GM21737 (cell line): ENCODE measurements around the gene CLEC1A.

Experiments used
- ATAC-seq: cut with Tn5 transposase; IDR thresholded peaks from one replicate; pipeline ENCODE4 v1.9.1; 2021; ENCODE audit warnings: mild to moderate bottlenecking, moderate library complexity; ENCODE audit not compliant: unreplicated experiment

CLEC1A gene, protein sequence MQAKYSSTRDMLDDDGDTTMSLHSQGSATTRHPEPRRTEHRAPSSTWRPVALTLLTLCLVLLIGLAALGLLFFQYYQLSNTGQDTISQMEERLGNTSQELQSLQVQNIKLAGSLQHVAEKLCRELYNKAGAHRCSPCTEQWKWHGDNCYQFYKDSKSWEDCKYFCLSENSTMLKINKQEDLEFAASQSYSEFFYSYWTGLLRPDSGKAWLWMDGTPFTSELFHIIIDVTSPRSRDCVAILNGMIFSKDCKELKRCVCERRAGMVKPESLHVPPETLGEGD

DNA sequence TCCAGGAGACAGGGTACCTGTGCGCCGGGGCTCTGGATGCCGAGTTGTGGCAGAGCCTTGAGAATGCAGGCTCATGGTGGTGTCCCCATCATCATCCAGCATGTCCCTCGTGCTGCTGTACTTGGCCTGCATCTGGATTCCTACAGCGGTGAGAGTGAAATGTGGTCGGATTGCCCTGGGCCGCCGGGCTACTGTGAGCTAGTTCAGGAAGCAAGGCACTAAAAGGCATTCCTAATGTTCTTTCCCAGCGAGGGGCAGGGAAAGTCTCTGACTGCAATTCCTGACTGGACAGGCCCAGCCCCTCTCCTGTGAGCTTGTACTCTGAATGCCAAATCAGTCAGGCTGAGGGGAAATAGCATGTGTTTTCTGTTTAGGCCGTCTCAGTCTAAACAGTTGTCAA lies at the start of gene CLEC1A:
TSS of gene CLEC1A (minus strand) at position 195 of the 400 bp plus-strand sequence. CDS start at position 132, 63 bp downstream.
- ATAC-seq: no peak

DNA sequence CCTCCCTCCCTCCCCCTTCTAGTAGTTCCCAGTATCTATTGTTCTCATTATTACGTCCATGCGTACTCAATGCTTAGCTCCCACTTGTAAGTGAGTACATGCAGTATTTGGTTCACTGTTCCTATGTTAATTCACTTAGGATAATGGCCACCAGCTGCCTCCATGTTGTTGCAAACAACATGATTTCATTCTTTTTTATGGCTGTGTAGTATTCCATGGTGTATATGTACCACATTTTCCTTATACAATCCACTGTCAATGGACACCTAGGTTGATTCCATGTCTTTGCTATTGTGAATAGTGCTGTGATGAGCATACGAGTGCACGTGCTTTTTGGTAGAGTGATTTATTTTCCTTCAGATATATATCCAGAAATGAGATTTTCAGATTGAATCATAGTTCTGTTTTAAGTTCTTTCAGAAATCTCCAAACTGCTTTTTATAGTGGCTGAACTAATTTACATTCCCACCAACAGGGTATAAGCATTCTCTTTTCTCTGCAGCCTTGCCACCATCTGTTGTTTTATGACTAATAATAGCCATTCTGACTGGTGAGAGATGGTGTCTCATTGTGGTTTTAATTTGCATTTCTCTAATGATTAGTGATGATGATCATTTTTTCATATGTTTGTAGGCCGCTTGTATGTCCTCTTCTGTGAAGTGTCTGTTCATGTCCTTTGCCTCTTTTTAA lies 49.1 kb upstream of the CLEC1A start:
- no peak for ATAC-seq

DNA sequence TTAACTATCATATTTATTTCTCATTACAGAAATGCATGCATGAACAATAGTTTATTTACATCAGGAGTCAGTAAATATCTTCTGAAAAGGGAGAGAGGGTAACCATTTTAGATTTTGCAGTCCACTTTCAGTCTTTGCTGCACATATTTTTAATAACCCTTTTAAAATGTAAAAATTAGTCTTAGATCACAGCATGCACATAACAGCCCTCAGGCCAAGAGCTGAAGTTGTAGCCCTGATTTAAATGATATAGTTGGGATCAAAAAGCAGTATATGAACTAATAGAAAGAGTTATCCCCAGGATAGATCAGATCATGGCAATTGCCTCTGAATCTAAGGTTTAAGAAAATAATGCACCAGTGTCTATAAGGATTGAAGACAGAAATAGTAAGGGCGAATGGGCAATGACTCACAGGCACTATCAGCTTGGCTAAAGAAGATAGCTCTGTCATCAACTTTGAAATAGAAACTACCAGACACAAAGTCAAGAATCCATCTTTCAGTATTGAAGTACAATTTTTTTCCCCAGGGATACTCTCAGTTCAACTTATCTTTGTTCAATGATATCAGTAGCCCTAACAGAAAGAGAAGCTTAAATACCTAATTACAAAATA lies 44.3 kb upstream of the CLEC1A start:
- ATAC-seq: no peak

DNA sequence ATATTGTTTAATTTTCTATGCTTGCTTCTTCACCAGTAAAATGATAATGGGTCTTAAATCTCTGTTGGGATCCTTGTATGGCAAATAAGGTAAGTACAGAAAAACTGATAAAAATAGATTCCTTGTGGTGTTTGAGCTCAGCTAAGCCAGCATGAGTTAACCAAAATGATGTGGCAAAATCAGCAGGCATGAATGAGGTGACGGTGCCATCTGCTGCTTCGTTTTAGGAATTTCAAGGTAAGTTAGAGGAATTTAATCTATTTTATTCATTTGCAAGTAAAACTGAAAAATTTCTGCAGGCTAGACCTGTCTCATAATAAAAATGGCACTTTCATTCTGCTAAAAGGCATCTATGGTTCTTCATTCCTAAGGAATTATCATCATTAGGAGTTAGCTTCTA lies 41.2 kb upstream of the CLEC1A start:
- ATAC-seq: no peak

DNA sequence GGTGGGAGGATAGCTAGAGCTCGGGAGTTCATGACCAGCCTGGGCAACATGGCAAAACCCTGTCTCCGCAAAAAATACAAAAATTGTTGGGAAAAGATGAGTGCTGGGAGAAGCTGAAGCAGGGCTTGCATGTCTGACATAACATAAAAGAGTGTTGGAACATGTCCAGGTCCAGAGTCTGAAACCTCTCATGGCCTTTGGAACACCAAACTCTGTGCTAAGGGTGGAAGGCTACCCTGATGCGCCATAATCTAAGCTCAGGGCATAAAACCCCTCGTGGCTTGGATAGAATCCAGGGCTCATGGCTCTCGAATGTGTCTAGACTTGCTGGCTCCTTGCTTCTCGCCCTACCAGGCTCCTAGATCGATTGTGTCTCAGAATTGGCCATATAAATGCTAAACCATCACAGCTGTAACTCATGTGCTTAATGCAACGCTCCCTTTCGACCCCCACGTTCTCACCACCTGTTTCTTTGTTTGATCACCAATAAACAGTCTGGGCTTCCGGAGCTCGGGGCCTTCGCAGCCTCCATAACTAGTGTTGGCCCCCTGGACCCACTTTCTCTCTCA lies 37.9 kb upstream of the CLEC1A start:
- ATAC-seq: no peak

DNA sequence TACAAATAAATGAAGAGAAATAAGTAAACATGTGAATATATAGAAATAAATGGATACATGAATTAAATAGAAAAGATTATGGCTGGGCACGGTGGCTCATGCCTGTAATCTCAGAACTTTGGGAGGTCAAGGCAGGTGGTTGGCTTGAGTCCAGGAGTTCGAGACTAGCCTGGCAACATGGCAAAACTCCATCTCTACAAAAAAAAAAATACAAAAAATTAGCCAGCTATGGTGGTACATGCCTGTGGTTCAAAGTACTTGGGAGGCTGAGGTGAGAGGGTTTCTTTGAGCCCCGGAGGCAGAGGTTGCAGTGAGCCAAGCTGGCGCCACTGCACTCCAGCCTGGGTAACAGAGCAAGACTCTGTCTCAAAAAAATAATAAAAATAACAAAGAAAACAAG lies 36.3 kb upstream of the CLEC1A start:
- ATAC-seq: no peak

DNA sequence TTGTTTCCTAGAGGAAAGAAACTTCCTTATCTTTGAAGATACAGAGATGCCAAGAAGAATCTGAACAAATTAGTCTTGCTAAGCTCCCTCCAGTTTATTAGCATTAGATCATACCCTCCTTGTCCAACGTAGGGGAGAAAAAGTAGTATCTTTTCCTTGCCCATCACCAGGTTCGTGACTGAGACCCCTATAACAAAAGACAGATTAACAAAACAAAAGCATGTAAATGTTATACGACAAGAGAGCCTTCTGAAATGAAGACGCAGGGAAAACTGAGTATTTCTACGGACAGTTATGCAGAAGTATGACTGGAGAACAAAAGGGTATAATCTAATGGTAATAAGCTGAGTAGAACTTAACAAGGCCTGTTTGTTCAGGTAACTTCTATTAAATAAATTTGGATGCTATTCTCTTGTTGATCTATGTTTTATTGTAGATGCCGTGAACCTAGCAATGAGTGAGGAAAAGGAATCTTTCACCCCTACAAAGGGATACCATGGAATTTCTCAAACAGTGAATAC lies 34.1 kb upstream of the CLEC1A start:
- ATAC-seq: no peak

DNA sequence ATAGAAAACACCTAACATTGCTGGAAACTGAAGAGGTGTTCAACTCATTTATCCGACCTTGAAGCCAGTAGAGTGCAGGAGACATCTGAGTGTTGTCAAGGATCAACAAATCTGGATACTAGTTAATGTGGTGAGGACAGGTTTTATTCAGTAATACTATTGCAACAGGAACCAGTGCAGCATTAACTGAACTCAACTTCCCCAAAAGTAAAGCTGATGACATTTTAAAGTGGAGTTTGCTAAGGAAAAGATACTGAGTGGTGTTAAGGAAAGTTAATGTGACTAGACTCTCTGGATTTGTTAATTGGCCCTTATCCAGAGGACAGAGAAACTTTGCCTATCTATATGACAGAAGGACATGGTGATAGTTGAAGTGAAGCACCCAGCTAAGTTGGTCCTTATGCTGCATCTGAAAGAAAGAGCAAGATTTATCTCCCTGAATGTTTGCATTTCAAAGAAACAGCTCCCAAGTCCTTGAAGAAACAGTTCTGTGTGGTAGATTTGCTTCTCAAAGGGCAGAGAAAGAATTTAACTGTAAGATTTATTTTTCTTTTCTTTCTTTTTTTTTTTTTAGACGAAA lies 32.4 kb upstream of the CLEC1A start:
- no peak for ATAC-seq

DNA sequence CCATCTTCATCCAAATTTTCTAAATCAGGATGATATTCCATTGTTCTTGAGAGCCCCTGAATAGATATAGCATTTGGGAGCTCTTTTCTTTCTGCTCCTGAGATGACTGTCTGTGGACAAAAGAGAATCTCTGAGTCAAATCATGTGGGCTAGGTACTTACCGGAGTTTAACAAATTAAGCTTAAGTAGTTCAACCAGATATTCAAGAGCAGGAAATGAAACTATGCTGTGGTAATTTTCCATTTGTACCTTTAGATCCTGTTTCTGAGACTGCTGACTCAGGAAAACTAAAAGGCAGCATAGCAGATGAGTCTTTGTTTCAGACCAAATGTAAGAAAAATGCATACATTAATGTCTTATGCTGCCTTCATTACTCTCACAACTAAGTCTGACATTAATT lies 31.3 kb upstream of the CLEC1A start, which contains the start of gene CLEC7A:
TSS of gene CLEC7A (minus strand) at position 158 of the 400 bp plus-strand sequence. CDS start at position 41, 117 bp downstream.
- no peak for ATAC-seq

DNA sequence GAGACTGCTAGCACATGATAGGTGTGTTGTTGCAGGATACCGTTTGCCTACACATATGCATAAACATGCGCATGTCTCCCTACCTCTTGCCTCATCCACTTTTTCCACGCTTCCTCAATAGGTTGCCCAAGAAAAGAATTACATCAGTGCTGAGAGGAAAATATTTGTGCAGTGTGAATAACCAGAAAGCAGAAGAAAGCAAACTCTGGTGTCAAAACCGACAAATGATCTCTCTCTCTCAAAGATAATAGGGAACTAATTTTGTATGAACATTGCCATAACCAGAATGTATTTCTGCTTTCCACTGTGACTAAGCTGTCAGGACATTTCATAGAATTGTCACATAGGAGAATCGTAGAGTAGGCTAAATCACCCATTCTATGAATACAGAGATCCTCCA lies 29.9 kb upstream of the CLEC1A start:
- ATAC-seq: no peak

DNA sequence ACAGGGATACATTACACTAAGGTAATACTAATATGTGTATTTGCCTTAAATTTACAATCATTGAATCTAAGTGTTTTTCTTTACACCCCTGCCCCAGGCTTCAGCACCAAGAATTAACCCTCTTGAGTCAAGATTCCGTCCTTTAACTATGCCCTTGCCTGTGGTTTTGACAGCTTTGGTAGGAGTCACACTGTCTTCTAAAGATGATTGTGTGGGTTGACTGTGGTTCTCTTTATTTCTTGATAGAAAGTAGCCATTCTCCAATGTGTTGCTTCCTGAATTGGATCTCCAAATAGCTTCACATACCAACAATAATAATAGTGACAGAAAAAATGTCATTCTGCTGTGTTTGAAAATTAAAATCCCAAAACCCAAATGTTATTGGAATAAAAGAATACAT lies 27.6 kb upstream of the CLEC1A start:
- no peak for ATAC-seq

DNA sequence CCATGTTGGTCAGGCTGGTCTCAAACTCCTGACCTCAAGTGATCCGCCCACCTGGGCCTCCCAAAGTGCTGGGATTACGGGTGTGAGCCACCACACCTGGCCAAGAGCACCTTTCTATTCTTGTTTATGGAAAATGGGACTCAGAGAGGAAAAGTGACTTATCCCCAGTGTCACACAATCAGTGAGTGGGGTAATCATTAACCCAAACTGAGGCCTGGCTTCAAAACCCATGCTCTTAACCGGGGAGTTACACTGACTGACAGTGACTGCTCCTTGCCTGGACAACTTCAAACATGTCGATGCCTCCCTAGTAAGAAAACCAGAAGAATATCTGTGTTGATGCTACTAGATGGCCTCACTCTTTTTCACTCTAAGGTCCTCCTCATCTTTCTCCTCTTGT lies 23.9 kb upstream of the CLEC1A start:
- no peak for ATAC-seq

DNA sequence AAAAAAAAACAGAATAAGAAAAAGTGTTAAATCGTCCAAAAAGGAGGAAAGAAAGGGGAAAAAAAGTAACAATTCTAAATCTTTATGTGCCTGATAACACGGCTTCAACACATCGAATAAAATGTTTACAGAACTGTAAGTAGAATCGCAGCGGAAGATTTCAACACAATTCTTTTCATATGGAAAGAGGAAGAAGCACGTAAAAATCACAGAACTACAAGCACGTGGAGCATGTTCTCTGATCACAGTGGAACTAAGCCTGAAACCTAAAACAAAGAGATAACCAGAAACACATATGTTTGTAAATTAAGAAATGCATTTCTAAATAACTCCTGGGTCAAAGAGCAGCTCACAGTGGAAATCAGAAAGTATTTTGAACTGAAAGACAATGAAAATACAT lies 22.5 kb upstream of the CLEC1A start:
- no peak for ATAC-seq

DNA sequence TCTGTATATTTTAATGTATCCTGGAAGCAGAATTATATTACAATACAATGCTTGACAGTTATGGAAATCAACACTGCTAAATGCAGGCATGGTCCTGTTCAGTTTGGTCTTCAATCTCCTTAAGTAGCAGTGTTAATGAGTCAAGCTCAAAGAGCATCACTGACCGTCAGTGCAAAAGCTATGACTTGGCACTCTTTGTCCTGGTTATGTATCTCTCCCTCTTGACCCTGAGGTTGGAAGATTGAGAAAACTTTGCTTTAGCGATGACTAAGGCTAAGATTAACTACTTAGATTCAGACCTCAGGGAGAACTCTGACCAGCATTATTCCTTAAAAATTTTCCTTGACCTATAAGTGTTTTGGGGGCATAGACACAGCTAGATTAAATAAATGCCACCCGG lies 20.3 kb upstream of the CLEC1A start:
- no peak for ATAC-seq

DNA sequence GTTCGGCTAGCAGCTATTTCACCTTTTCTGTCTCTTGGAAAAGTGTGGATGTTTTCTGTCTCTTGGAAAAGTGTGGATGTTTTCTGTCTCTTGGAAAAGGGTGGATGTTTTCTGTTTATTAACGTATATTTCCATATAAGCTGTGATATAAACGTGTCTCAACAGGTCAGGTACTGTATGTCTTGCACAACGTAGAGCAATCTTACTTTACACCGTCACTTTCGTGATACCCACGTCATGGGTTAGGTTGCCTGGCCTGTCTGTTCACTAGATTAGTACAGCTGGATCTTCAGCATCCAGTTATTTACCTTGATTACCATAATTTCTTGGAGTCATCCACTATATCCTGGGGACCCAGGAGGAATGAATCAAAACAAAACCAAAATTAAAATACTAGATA lies 17.1 kb upstream of the CLEC1A start:
- no peak for ATAC-seq

DNA sequence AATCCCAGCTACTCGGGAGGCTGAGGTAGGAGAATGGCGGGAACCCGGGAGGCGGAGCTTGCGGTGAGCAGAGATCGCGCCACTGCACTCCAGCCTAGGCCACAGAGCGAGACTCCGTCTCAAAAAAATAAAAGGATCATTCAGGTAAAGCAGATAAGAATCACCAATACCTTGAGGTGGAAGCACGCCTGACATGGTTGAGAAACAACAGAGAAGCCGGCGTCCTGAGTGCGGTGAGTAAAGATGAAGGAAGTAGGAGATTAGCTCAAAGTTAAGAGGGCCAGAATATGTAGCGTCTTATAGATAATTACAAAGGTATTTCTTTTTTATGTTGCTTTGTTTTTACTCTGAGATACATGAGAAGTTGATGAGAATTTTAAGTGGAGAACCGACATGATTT lies 16.5 kb upstream of the CLEC1A start:
- ATAC-seq: no peak

DNA sequence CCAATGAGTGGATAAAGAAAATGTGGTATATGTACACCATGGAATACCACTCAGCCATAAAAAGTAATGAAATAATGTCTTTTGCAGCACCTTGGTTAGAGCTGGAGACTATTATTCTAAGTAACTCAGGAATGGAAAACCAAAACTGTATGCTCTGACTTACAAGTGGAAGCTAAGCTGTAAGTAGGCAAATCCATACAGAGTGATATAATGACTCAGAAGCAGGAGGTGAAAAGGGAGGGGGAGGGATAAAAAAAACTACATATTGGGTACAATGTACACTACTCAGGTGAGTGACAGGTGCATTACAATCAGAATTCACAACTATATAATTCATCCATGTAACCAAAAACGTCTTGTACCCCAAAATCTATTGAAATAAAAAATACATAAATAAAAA lies 15.1 kb upstream of the CLEC1A start:
- ATAC-seq: no peak

DNA sequence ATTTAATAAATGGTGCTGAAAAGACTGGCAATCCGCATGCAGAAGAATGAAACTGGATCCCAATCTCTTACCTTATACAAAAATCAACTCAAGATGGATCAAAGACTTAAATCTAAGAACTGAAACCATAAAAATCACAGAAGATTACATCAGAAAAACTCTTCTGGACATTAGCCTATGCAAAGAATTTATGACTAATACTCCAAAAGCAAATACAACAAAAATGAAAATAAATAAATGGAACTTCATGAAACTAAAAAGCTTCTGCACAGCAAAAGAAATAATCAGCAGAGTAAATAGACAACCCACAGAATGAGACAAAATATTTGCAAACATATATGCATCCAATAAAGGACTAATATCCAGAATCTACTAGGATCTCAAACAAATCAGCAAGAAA lies 14.3 kb upstream of the CLEC1A start:
- no peak for ATAC-seq

DNA sequence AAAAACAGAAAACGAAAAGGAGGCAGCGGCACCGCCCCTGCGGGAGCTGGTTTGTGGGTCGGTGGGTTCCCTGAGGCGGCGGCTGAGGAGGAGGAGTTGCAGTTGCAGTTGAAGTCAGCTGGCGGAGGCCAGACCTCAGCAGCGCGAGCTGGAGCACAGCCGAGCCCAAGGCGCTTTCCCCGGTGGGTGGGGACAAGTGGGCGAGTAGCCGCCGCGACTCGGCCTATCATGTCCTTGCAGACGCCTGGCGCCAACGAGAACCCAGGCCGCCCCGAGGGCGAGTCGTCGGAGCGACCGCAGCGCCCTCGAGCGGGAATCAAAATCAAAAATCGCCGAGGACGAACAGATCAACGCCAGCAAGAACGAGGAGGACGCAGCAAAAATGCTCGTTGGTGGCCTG lies 12.7 kb upstream of the CLEC1A start:
- ATAC-seq: no peak

DNA sequence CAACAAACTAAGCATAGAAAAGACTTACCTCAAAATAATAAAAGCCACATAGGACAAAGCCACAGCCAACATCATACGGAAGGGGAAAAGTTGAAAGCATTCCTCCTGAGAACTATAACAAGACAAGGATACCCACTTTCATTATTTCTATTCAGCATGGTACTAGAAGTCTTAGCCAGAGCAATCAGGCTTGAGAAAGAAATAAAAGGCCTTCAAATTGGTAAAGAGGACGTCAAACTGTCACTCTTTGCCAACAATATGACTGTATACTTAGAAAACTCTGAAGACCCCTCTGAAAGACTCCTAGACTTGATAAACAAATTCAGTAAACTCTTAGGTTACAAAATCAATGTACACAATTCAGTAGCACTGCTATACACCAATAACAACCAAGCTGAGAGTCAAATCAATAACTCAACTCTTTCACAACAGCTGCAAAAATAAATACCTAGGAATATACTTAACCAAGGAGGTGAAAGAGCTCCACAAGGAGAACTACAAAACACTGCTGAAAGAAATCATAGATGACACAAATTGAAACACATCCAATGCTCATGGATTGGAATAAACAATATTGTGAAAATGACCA lies 11.6 kb upstream of the CLEC1A start:
- no peak for ATAC-seq

DNA sequence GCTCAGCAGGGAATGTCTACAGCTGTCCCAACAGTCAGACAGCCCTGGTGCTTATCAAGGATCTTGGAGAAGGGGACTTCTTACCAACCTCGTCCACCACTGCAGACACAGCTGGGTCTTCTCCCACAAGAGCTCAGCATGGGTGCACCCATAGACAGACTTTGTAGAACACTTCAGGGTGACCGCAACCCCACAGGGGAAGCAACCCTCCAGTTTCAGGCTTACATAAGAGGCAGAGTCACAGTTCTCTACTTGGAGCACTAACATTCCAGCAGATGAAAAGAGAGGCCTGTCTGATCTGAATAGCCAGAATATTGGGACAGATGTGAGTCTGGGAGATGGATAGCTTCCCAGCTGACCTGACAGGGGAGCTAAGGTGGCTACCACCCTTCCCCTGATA lies 3.5 kb upstream of the CLEC1A start:
- ATAC-seq: no peak
